HG02884 (cell line): ENCODE measurements around the gene ROR2.
"Not testable (repeated sequence)": the region's sequence is repeated elsewhere in the genome, so short reads cannot be mapped to it uniquely, and the experiment has no call there.

Experiments
- ATAC-seq: cut with Tn5 transposase; IDR thresholded peaks from one replicate; pipeline ENCODE4 v1.9.1; 2021; ENCODE audit warnings: mild to moderate bottlenecking, moderate library complexity; ENCODE audit not compliant: unreplicated experiment

The ROR2 gene

DNA sequence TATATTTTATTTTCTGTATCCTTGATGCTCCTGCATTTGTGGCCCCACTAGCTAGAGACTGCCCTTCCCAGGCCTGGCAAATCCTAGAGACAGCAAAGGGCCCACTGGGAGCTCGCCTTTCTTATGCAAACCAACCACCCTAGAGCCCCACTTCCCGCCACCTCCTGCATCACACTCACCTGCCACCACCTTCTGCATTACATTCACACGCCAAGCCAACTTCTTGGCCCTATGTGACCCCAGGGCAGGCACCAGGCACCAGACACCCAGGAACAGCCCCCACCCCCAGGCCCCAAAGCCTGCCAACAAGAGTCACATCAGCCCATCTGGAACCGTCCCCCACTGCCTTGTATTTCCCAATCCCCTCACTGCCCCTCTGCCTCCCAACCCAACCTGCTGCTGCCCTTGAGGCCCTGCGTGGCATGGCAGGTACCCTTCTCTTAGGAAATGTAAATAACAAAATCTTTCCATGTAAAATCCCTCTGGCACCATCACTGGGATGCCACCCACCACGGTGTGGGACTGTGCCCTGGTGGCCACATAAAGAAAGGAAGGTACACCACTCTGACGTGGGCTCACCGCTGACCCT, 22.0 kb downstream of the ROR2 start:
- ATAC-seq, result no peak

DNA sequence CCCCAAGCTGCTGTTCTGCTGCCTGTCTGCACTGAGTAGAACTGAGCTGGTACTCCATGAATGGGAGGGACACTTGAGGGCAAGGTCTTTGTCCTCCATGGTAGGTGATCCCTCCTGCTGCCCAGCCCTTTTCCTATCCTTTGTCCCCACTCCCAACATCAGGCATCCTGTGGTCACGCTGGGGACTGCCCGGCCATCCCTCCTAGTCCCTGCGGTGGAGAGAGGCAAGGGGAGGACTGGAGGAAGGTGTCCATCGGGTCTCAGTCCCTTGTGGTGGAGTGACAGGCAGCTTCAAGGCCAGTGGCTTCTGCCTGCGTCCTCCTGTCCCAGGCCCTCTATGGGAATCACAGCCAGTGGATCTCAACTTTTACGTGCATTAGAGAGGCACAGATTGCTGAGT, 25.9 kb downstream of the ROR2 start:
- ATAC-seq, result no peak

- no peak for ATAC-seq
Observed at GRCh38 chr9:91923145-91923544, 26.9 kb downstream of the ROR2 start.

- ATAC-seq, result no peak
Observed at GRCh38 chr9:91921371-91921770, 28.7 kb downstream of the ROR2 start.

DNA sequence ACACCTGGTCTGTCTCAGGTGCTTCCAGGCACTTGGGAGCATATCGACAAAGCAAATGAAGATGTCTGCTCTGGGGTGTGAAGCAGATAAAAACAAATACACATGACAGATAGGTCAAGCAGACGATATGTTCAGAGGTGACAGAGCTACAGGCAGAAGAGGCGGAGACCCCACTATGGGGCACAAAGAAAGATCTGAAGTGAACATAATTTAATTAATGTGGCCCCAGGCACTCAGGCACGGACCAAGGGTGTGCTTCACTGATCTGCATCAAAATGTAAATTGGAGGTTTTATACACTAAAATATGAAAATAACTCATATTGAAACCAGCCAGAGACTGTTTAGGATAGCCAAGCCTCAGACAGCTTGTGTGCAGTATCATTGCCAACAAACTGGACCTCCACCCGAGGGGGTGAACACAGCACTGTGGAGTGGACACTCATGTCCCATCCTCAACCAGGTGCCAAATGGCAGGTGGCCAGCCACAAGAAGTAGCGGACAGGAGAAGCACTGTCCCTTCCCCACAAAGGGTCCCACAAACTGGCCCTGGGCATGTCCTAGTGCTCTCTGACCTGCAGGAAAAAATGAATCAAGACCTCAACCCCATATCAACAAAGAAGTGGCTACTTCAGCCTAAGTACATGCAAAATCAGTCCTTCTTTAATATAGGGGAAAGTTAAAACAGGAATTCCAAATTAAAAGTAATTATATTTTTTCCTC, 29.2 kb downstream of the ROR2 start:
- ATAC-seq, result no peak

- no peak for ATAC-seq
Observed at GRCh38 chr9:91919621-91920020, 30.4 kb downstream of the ROR2 start.

DNA sequence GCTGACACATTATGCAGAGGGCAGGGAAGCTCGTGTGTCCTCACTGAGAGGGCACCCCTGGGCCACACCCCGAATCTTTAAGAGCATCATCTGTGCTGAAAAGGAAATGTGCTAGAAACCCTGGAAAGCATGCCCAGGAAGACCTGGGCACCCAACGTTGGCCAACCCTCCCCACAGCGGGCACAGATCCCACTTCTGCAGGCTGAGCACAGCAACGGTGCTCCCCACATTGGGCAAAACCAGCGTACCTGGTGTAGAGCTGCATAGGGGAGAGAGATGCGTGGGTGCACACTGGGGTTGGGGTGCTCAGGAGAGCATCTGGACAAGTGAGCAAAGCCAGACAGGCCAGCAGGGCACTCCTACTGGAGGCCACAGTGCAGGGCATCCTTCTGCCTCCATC, 32.6 kb downstream of the ROR2 start:
- no peak for ATAC-seq

- no peak for ATAC-seq
Observed at GRCh38 chr9:91915524-91916263, 34.3 kb downstream of the ROR2 start.

DNA sequence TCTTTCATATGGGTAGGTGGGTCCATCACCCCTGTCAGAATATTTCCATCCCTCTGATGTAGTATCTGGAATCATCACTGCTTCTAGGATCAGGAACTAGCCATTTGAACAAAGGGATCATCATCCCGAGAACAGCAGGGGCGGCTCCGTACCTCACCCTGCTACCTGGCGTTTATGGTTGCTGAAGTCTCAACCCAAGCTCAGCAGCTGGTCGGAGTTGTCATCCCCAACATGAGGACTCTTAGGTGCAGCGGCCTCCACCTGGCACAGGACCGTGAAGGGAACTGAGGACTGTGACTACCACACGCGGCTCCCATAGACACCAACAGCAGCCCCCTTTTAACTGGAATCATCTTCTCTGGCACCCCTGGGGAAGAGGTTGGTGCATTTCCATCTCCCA, 35.1 kb downstream of the ROR2 start:
- no peak for ATAC-seq

GRCh38 chr9:91914404-91914803, 35.6 kb downstream of the ROR2 start:
- ATAC-seq, result no peak

DNA sequence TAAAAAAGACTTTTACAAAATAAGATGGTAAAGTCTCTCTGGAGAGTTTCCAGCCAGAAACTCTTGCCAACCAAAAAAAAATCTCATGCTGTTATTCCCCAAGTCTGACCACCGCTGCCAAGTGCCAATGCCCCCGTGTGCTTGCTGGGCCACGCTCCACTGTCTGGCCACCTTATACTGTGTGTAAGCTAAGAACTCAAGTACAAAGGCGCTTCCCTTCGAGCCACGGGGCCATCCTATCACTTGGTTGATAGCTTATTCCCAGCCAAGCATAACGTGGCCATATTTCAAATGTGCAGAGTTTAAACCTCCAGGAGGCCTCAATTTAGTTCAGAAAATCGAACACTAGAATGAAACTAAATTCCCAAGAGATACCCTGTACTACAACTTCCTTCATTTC, 36.0 kb downstream of the ROR2 start:
- no peak for ATAC-seq

- no peak for ATAC-seq
Observed at GRCh38 chr9:91913096-91913495, 36.9 kb downstream of the ROR2 start.

- no peak for ATAC-seq
Observed at GRCh38 chr9:91911657-91912056, 38.4 kb downstream of the ROR2 start.

DNA sequence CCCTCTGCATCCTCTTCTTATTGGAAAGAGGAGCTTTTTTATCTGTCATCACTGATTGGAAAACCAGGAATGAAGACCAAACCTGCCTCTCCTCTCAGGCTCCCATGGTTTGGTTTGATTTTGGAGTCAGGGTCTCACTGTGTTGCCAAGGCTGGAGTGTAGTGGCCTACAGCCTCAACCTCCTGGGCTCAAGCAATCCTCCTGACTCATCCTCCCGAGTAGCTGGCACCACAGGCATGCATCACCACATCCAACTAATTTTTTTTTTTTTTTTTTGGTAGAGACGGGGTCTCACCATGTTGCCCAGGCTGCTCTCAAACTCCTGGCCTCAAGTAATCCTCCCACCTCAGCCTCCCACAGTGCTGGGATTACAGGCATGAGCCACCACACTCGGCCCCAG, 40.8 kb downstream of the ROR2 start:
- ATAC-seq, result not testable (repeated sequence)

- no peak for ATAC-seq
Observed at GRCh38 chr9:91908746-91909145, 41.3 kb downstream of the ROR2 start.

DNA sequence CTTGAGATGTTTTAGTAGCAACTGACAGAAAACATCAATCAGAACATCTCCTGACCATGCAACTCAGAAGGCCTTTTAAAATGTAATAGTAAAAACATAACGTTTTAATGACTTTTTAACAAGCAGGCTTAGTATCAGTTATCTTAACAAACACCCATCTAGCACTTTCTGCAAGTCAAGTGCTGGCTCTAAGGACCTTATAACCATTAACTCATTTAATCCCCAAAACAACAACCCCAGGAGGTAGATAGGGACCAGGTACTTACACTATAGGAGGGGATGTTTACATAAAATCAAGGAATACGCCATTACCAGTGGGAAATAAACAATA, 41.8 kb downstream of the ROR2 start:
- ATAC-seq, result no peak

DNA sequence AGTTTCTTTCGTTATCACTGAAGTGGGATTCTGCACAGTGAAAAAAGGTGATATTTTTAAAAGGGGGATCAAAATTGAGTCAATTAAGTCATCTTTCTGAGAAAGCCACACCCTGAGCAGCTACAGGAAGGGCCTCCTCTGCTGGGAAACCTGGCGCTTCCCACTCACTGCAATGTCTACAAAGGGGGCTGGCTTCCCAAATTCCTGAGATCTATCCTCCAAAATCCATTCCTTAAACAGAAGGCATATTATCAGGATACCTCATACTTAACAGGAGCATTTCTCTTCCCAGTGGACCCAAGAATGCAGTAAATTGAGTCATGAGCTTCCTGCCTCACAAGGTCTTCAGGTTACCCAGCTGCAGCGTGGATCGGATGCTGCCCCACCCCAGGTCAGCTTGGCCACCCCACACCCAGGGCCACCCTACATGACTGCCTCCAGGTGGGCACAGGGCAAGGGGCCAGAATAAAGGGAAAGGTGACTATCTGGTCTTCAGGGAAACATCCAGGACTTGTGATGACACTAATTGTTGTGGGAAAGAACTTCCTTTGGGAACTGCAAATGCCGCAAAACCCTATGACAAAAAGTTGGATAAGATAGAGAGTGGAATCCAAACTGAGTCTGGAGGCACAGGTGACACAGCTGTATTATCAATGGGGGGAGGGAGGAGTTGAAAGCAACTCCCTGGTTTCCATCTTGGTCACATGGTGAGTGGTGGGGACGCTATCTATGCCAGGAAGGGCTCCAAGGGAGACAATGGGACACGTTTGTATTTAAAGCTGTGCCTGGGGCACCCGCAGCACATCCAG, 42.3 kb downstream of the ROR2 start:
- ATAC-seq, result no peak

- no peak for ATAC-seq
Observed at GRCh38 chr9:91905991-91906469, 44.0 kb downstream of the ROR2 start.

- ATAC-seq, result no peak
Observed at GRCh38 chr9:91905237-91905650, 44.8 kb downstream of the ROR2 start.

DNA sequence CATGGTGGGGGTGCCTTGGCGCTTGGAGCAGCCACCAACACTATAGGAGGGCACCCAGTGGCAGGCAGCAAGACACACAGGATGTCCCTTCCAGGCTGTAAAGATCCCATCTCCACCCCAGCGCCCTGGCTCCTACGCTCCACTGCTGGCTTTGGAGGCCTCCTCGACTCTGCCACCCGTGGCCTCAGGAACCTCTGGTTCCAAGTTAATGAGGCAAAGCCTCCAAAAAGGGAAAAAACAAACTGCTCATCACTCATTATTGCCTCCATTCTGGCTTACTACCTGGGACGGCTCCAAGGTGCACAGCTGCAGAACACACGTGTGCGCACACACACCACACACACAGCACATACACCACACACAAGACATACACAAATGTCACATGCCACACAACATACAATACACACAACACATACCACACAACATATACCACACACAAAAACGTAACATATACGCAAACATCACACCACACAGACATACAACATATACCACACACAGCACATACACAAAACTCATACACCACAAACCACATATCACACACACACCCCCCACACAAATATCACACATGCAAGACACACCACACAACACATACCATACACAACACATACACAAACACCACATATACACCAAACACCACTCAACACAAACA, 45.3 kb downstream of the ROR2 start:
- ATAC-seq, result no peak
